ENCODE data around the gene RPS27. TPM values are rescaled to one million over a fixed set of nuclear protein-coding genes. Genes with fewer than 3 reads are reported as not detected.
A peak's percentile ranks its signal among the peaks of the same experiment; 100 is the strongest.
"Not testable (repeated sequence)": the region's sequence is repeated elsewhere in the genome, so short reads cannot be mapped to it uniquely, and the experiment has no call there.

Gene RPS27
- total RNA-seq, 1 experiment from 2014 or later: 2,666 TPM

- Histone ChIP-seq H3K27me3 (no peaks in the 10 kb centered on the region), H3K4me3 (peak overlapping the region; percentile 89), H3K36me3 (peaks cover 42% of the 10 kb centered on the region), H3K9me3 (no peaks in the 10 kb centered on the region)
- no peak for DNase-seq
Observed at GRCh38 chr1:153976819-153977249, 13.7 kb upstream of the RPS27 start.

- Histone ChIP-seq H3K27me3 (no peaks in the 10 kb centered on the region), H3K9me3 (no peaks in the 10 kb centered on the region), H3K36me3 (peaks cover 49% of the 10 kb centered on the region), H3K4me3 (peak within 1 kb of the TSS; percentile 89)
- DNase-seq: peak; percentile 88
Observed at GRCh38 chr1:153977250-153978240, 13.0 kb upstream of the RPS27 start, which contains the start of gene JTB. Gene JTB (minus strand): TSS chr1:153977674. CDS start chr1:153977252, 422 bp downstream.

GRCh38 chr1:153978274-153978909 lies 12.2 kb upstream of the RPS27 start:
- Histone ChIP-seq H3K36me3 (peaks cover 53% of the 10 kb centered on the region), H3K4me3 (peak overlapping the region; percentile 89), H3K27me3 (no peaks in the 10 kb centered on the region), H3K9me3 (no peaks in the 10 kb centered on the region)
- no peak for DNase-seq

GRCh38 chr1:153979091-153979490 lies 11.5 kb upstream of the RPS27 start:
- DNase-seq, H3K4me3 ChIP-seq, H3K9me3 ChIP-seq, H3K27me3 ChIP-seq: not testable (repeated sequence)
- H3K36me3 ChIP-seq: peaks cover 50% of the 10 kb centered on the region

- H3K36me3 ChIP-seq: peaks cover 27% of the 10 kb centered on the region
- DNase-seq, H3K9me3 ChIP-seq, H3K27me3 ChIP-seq, H3K4me3 ChIP-seq: not testable (repeated sequence)
Observed at GRCh38 chr1:153981735-153982134, 8.8 kb upstream of the RPS27 start.

- peaks cover 19% of the 10 kb centered on the region for H3K36me3 ChIP-seq
- H3K9me3 ChIP-seq: no peaks in the 10 kb centered on the region
- H3K27me3 ChIP-seq: no peaks in the 10 kb centered on the region
- no peak overlapping the region for H3K4me3 ChIP-seq
- no peak for DNase-seq
Observed at GRCh38 chr1:153984123-153984894, 6.3 kb upstream of the RPS27 start.

- Histone ChIP-seq H3K36me3 (peaks cover 17% of the 10 kb centered on the region), H3K27me3 (no peaks in the 10 kb centered on the region), H3K4me3 (peak overlapping the region; percentile 72), H3K9me3 (no peaks in the 10 kb centered on the region)
- DNase-seq: no peak
Observed at GRCh38 chr1:153985341-153985912, 5.1 kb upstream of the RPS27 start.

GRCh38 chr1:153985941-153986761 lies 4.4 kb upstream of the RPS27 start, which contains the start of gene RAB13:
Gene RAB13 (minus strand): TSS chr1:153986339. CDS start chr1:153986236, 103 bp downstream.
- Histone ChIP-seq H3K4me3 (peak within 1 kb of the TSS; percentile 72), H3K9me3 (no peaks in the 10 kb centered on the region), H3K36me3 (peaks cover 23% of the 10 kb centered on the region), H3K27me3 (no peaks in the 10 kb centered on the region)
- DNase-seq: peak; percentile 92

GRCh38 chr1:153987621-153988020 lies 2.9 kb upstream of the RPS27 start:
- Histone ChIP-seq H3K4me3 (no peak overlapping the region), H3K27me3 (no peaks in the 10 kb centered on the region), H3K36me3 (peaks cover 30% of the 10 kb centered on the region), H3K9me3 (no peaks in the 10 kb centered on the region)
- no peak for DNase-seq

GRCh38 chr1:153991151-153991630 lies 629 bp downstream of the RPS27 start:
- H3K27me3 ChIP-seq: no peaks in the 10 kb centered on the region
- no peaks in the 10 kb centered on the region for H3K9me3 ChIP-seq
- no peak for DNase-seq
- peak overlapping the region; percentile 96 for H3K4me3 ChIP-seq
- peaks cover 51% of the 10 kb centered on the region for H3K36me3 ChIP-seq

- DNase-seq: no peak
- no peaks in the 10 kb centered on the region for H3K27me3 ChIP-seq
- H3K4me3 ChIP-seq: peak overlapping the region; percentile 96
- H3K36me3 ChIP-seq: peaks cover 51% of the 10 kb centered on the region
- H3K9me3 ChIP-seq: no peaks in the 10 kb centered on the region
Observed at GRCh38 chr1:153991806-153992205, 1.2 kb downstream of the RPS27 start.

- H3K27me3 ChIP-seq: no peaks in the 10 kb centered on the region
Observed at GRCh38 chr1:153995202-153995601, 4.6 kb downstream of the RPS27 start.

GRCh38 chr1:153995640-153996039 lies 5.1 kb downstream of the RPS27 start:
- Histone ChIP-seq H3K9me3 (no peaks in the 10 kb centered on the region), H3K27me3 (no peaks in the 10 kb centered on the region), H3K36me3 (peaks cover 50% of the 10 kb centered on the region), H3K4me3 (no peak overlapping the region)
- DNase-seq: no peak

More at GRCh38 chr1:153995202-153995601, 4.6 kb downstream of the RPS27 start:
- no peaks in the 10 kb centered on the region for H3K9me3 ChIP-seq
- H3K4me3 ChIP-seq: no peak overlapping the region
- H3K36me3 ChIP-seq: peaks cover 51% of the 10 kb centered on the region
- DNase-seq: no peak

GRCh38 chr1:153996882-153997281 lies 6.3 kb downstream of the RPS27 start:
- DNase-seq, H3K27me3 ChIP-seq, H3K4me3 ChIP-seq, H3K9me3 ChIP-seq: not testable (repeated sequence)
- H3K36me3 ChIP-seq: peaks cover 38% of the 10 kb centered on the region

GRCh38 chr1:154000420-154000819 lies 9.9 kb downstream of the RPS27 start:
- H3K36me3 ChIP-seq: peaks cover 3% of the 10 kb centered on the region; the same call in 1 of the 2 replicates
- no peaks in the 10 kb centered on the region for H3K27me3 ChIP-seq
- no peaks in the 10 kb centered on the region for H3K9me3 ChIP-seq
- H3K4me3 ChIP-seq: no peak overlapping the region
- DNase-seq: no peak

Measured in MG63 (cell line).